HAP-1 (cell line): ENCODE data around the gene PRDX2.
"Not testable (repeated sequence)": the region's sequence is repeated elsewhere in the genome, so short reads cannot be mapped to it uniquely, and the experiment has no call there.

ENCODE experiments used
- DNase-seq, 2 experiments: peaks; one replicate each; pipeline ENCODE4 v3.0.0-alpha.2; 2016 to 2020; ENCODE audit warnings: low spot score in 2 of 2
- H3K27me3 ChIP-seq: fragments of 250-450 bp; sonication (Bioruptor Pico); 2 replicates; pipeline ENCODE4 v1.5.1; 2020; ENCODE audit warnings: low read depth, mild to moderate bottlenecking, moderate library complexity
- H3K36me3 ChIP-seq: fragments of 250-450 bp; sonication (Bioruptor Pico); replicated peaks from 2 replicates; pipeline ENCODE4 v1.5.1; 2020; ENCODE audit warnings: mild to moderate bottlenecking
- H3K4me1 ChIP-seq: fragments of 250-450 bp; sonication (Bioruptor Pico); 2 replicates; pipeline ENCODE4 v1.5.1; 2020; ENCODE audit warnings: mild to moderate bottlenecking
- H3K4me3 ChIP-seq: fragments of 250-450 bp; sonication (Bioruptor Pico); 2 replicates; pipeline ENCODE4 v1.5.1; 2020; ENCODE audit warnings: mild to moderate bottlenecking, moderate library complexity
- H3K9me3 ChIP-seq: fragments of 250-450 bp; sonication (Bioruptor Pico); 2 replicates; pipeline ENCODE4 v1.5.1; 2020; ENCODE audit warnings: mild to moderate bottlenecking, moderate library complexity
- in situ Hi-C: fragments of 300-500 bp; cut with MboI; formaldehyde crosslinking; loops from 3 replicates; pipeline ENCODE4 v1.14.3; 2020; ENCODE audit warnings: low sequenced_read_pairs, inconsistent platforms, mixed read lengths

The PRDX2 gene

DNA sequence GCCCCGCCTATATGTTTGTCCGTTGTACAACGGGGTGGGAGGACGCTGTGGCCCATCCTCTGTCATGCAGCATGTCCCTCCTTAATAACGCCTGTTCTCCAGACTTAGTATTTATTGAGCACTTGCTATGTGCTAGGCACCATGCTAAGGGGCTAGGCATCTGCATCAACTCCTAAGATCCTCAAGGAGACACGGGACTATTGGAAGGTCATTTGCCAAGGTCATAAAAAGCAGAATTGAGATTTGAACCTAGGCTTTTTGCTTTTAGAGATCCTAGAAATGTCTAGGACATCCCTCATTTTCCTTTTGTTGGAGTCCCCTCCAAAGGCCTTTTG lies 34.9 kb upstream of the PRDX2 start:
- Histone ChIP-seq H3K36me3 (0 out of 2 replicates have a peak, but pooled peaks cover 10% of the 10 kb centered on the region), H3K4me3 (no peak overlapping the region; the same call in 1 of the 2 replicates), H3K27me3 (no peaks in the 10 kb centered on the region; the same call in 1 of the 2 replicates), H3K9me3 (no peaks in the 10 kb centered on the region), H3K4me1 (peaks cover 22% of the 10 kb centered on the region)
- no peak for DNase-seq
- in situ Hi-C loops: no loop called here

DNA sequence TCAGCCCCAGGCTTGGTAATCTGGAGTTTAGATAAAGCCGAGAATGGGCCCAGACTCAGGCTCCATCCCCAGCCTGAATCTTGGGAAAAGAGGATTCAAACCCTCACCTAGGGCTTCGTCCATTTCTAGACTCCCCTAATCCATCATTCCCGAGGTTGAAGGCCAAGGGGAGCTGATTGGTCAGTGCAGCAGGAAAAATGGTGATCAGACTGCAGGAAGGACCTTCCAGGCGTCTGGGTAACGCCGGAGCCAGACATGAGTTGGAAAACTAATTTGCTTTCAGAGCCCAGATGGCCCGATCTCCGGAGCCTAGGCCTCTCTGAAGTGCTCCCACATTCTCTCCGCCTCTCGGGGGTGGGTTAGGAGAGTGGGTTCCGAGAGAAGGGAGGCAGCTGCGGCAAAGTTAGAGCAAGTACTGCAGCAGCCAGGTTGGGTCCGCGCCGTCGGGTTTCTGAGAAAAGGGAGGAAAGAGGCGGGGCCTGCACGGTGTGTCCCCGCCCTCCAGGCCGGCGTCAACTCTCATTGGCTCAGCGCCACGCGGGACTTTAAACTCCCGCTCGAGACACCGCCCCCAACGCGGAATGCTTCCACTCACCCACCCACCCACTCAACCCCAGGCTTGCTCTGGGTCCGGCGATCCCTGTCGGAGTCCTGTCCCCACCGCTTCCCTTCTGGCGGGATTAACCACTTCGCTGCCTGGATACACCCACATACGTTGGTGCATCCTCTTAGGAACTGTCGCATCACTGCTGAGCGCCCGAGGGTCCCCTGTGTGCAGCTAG lies 33.6 kb upstream of the PRDX2 start:
- DNase-seq: peak in 1 of 2 experiments; percentile 73
- in situ Hi-C loops: no loop called here
- Histone ChIP-seq H3K27me3 (no peaks in the 10 kb centered on the region; the same call in none of the 2 replicates), H3K9me3 (no peaks in the 10 kb centered on the region), H3K4me1 (peaks cover 19% of the 10 kb centered on the region), H3K36me3 (0 out of 2 replicates have a peak, but pooled peaks cover 7% of the 10 kb centered on the region), H3K4me3 (peak overlapping the region; percentile 69; the same call in 1 of the 2 replicates)

DNA sequence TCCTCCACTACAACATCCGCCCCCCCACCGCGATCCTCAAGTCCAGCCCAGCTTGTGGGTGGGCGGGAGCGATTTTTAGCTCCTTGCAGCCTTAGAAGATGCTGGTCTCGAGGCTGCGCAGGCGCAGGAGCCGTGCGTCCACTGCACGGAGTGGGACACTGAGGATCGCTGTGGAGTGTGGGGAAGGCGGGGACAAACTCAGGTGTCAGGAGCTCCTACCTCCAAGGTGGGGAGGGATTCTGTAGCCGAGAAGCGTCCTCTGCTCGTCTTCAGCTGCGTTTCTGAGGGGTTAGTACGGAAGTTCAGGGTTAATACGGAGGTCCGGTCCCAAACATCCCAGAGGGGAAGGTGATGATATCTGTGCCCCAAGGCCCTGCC lies 33.0 kb upstream of the PRDX2 start, which contains the start of gene RTBDN:
TSS of gene RTBDN (minus strand) at position 14 of the 378 bp plus-strand sequence. CDS start 4,600 bp downstream, outside the sequence.
- Histone ChIP-seq H3K36me3 (0 out of 2 replicates have a peak, but pooled peaks cover 4% of the 10 kb centered on the region), H3K4me3 (peak within 1 kb of the TSS; percentile 69), H3K27me3 (no peaks in the 10 kb centered on the region; the same call in none of the 2 replicates), H3K4me1 (peaks cover 19% of the 10 kb centered on the region), H3K9me3 (no peaks in the 10 kb centered on the region)
- DNase-seq: peak in 1 of 2 experiments; percentile 43
- in situ Hi-C loops: no loop called here

DNA sequence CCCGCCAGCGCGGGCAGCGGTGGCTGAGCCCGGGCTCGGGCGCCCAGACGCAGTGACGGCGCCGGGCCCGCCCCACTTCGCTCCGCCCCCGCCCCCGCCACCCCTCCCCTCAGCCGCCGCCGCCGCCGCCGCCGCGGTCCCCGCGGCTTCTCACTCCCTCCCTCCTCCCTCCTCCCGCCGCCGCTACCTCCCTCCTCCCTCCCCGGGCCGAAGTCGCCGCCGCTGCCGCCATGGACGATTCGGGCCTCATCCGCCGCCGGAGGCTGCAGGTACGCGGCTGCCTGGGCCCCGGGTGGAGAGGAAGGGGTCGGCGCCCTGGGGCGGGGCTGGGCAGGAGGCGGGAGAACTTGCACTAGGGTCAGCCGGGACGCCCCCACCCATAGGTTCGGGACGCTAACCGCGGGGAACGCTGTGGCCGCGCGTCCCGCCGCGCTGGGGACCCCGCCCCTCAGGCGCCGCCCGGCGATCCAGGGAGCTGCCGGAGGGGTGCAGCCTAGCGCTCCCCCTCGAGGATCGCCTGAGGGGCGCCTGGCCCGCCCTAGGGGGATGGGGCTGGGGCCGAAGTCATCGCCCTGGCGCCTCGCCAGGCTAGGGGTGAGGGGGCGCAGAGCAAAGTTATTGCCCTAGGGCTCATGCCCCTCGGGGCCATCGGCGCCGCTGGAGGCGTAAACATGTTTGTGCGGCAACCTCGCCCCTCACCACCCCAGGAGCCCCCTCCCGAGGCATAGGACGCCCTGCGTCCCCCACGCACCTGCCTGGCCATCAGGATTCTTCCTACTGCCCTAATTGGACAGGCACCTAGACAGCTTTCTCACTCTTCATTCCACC lies 32.4 kb upstream of the PRDX2 start:
- in situ Hi-C loops: no loop called here
- no peaks in the 10 kb centered on the region; the same call in none of the 2 replicates for H3K27me3 ChIP-seq

DNA sequence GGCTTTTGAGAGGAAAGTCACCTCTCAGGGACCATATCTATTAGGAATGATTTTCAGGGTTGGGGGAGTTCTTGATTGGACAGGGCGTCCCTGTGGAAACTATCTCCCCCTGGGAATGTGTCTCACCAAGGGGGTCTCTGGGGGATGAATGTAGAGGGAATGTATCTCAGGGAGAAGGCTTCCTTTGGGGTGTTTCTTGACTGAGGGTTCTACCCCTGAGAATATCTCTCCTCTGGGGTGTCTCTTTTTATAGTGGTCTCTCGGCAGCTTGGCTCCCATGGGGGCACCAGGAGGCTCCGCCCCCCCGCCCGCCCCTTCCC lies 31.8 kb upstream of the PRDX2 start:
- in situ Hi-C loops: no loop called here
- Histone ChIP-seq H3K9me3 (no peaks in the 10 kb centered on the region), H3K36me3 (no peaks in the 10 kb centered on the region), H3K4me1 (peaks cover 20% of the 10 kb centered on the region), H3K4me3 (peak overlapping the region; percentile 15; the same call in 1 of the 2 replicates), H3K27me3 (no peaks in the 10 kb centered on the region; the same call in none of the 2 replicates)
- DNase-seq: no peak

More for the DNA sequence above, 32.4 kb upstream of the PRDX2 start:
- Histone ChIP-seq H3K4me1 (peaks cover 14% of the 10 kb centered on the region), H3K4me3 (peak overlapping the region; percentile 69), H3K36me3 (no peaks in the 10 kb centered on the region), H3K9me3 (no peaks in the 10 kb centered on the region)
- DNase-seq: peak; percentile 48 to 83

DNA sequence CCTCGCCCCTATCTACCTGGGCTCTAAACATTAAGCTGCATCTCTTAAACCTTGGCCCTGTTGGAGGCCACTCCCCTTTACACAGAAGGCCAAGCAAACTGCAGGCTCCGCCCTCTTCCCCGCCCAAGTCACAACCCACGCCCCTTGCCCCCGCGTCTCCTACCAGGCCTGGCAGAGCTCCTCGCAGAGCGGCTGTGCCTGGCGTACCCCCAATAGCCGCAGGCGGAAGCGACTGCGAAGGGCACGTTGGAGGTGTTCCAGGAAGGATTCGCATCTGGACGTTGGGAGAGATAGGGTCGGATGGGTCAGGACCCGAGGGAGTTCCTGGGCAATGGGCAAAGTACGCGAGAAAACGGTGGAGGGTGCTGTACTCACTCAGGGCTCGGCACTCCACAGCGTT lies 26.9 kb upstream of the PRDX2 start:
- H3K4me3 ChIP-seq: peak overlapping the region; percentile 11; the same call in 1 of the 2 replicates
- H3K36me3 ChIP-seq: no peaks in the 10 kb centered on the region
- peak; percentile 65 to 91 for DNase-seq
- no peaks in the 10 kb centered on the region for H3K9me3 ChIP-seq
- in situ Hi-C loops: no loop called here
- H3K4me1 ChIP-seq: peaks cover 17% of the 10 kb centered on the region
- no peaks in the 10 kb centered on the region; the same call in none of the 2 replicates for H3K27me3 ChIP-seq

DNA sequence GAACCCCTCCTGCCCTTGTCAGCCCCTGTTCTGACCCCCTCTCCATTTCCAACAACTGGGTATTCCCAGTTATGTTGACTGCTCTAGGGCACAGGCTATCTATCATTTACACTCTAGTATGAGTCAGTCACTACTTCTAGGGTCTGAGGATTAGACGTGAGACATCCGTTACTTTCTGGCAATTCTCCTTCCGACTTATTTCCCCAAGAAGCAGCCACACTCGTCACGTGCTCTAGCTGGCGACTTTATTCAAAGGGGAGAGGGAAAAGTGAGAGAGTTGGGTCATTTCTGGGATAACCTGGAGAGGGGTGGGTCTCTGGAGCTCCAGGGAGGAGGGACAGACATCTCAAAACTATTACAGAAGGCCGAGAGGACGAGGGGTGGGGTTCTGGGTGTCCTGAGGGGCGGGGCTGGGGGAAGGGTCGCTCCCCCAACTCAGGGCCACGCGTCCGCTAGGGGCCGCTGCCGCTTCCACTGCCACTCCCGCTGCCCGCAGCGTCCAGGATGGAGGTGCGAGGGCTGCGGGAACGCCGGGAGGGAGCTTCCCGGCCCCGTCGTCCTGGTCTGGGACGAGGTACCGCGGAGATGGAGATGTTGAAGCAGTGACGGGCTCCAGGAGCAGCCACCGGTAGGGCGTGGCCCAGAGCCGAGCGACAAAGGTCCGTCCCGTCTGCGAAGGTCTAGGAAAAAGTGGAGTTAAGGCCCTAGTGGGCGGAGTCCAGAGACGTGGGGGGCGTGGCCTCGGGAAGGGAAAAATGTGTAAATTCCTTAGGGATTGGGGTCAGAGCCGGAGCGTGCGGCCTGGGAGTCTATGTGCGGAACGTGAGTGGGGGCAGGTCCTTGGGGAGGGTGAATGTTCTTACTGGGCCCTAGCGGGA lies 23.9 kb upstream of the PRDX2 start:
- H3K36me3 ChIP-seq: no peaks in the 10 kb centered on the region
- DNase-seq: peak; percentile 71 to 92
- H3K4me3 ChIP-seq: peak overlapping the region; percentile 15
- in situ Hi-C loops: no loop called here
- no peaks in the 10 kb centered on the region for H3K9me3 ChIP-seq
- H3K27me3 ChIP-seq: no peaks in the 10 kb centered on the region; the same call in 1 of the 2 replicates
- H3K4me1 ChIP-seq: peaks cover 10% of the 10 kb centered on the region

DNA sequence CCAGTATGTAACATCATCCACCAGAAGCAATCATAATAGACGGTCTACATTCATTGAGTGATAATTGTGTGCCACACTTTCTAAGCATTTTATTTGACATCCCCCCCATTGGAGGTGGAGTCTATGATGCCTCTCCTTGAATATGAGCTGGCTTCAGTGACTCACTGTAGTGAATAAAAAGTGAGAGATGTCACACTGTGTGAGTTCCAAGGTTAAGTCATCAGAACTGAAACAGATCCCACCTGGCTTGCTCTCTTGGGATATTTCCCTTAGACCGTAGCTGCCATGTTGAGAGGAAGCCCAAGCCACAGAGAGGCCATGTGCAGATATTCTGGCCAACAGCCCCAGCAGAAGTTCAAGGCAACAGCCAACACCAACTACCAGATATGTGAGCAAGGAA lies 20.2 kb upstream of the PRDX2 start:
- H3K27me3 ChIP-seq: no peaks in the 10 kb centered on the region
- no peaks in the 10 kb centered on the region for H3K36me3 ChIP-seq
- H3K9me3 ChIP-seq: no peaks in the 10 kb centered on the region
- no peak overlapping the region for H3K4me3 ChIP-seq
- no peak for DNase-seq
- in situ Hi-C loops: no loop called here
- peaks cover 4% of the 10 kb centered on the region; the same call in 1 of the 2 replicates for H3K4me1 ChIP-seq

DNA sequence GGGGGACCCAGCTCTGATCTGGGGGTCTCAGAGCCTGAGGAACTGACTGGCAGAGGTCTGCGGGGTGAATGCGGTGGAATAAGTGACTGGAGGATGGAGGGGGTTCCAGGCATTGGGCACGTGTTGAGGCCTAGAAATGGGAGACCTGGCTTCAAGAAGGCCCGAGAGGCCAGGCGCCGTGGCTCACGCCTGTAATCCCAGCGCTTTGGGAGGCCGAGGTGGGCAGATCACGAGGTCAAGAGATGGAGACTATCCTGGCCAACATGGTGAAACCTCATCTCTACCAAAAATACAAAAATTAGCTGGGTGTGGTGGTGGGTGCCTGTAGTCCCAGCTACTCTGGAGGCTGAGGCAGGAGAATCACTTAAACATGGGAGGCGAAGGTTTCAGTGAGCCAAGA lies 16.2 kb upstream of the PRDX2 start:
- H3K9me3 ChIP-seq, DNase-seq, H3K27me3 ChIP-seq, H3K4me1 ChIP-seq, H3K4me3 ChIP-seq, in situ Hi-C loops: not testable (repeated sequence)
- peaks cover 19% of the 10 kb centered on the region for H3K36me3 ChIP-seq

DNA sequence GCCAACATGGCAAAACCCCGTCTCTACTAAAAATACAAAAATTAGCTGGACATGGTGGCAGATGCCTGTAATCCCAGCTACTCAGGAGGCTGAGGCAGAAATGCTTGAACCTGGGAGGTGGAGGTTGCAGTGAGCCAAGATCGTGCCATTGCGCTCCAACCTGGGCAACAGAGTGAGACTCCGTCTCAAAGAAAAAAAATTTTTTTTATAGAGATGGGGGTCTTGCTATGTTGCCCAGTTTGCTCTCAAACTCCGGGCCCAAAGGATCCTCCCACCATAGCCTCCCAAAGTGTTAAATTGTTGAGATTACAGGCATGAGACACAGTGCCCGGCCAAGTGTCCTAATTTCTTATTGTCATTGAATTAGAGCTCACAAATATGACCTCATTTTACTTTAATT lies 15.6 kb upstream of the PRDX2 start:
- H3K4me3 ChIP-seq, DNase-seq, H3K9me3 ChIP-seq, in situ Hi-C loops, H3K27me3 ChIP-seq, H3K4me1 ChIP-seq: not testable (repeated sequence)
- H3K36me3 ChIP-seq: peaks cover 25% of the 10 kb centered on the region

DNA sequence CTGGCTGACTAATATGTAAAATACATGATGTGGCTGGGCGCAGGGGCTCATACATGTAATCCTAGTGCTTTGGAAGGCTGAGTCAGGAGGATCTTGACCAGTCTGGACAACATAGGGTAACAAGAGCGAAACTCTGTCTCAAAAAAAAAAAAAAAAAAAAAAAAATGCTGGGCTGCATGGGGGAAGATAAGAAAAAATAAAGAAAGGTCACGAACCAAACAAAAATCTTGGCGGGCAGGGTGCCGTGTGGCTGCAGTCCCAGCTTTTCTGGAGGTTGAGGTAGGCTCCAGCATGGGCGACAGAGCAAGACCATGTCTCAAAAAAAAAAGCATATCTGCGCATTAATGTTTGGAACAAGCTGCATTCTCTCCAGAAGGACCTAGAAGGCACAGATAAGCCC lies 13.5 kb upstream of the PRDX2 start:
- in situ Hi-C loops: no loop called here
- H3K4me1 ChIP-seq: no peaks in the 10 kb centered on the region
- no peaks in the 10 kb centered on the region for H3K9me3 ChIP-seq
- H3K4me3 ChIP-seq: no peak overlapping the region
- no peaks in the 10 kb centered on the region for H3K27me3 ChIP-seq
- no peak for DNase-seq
- peaks cover 37% of the 10 kb centered on the region for H3K36me3 ChIP-seq

DNA sequence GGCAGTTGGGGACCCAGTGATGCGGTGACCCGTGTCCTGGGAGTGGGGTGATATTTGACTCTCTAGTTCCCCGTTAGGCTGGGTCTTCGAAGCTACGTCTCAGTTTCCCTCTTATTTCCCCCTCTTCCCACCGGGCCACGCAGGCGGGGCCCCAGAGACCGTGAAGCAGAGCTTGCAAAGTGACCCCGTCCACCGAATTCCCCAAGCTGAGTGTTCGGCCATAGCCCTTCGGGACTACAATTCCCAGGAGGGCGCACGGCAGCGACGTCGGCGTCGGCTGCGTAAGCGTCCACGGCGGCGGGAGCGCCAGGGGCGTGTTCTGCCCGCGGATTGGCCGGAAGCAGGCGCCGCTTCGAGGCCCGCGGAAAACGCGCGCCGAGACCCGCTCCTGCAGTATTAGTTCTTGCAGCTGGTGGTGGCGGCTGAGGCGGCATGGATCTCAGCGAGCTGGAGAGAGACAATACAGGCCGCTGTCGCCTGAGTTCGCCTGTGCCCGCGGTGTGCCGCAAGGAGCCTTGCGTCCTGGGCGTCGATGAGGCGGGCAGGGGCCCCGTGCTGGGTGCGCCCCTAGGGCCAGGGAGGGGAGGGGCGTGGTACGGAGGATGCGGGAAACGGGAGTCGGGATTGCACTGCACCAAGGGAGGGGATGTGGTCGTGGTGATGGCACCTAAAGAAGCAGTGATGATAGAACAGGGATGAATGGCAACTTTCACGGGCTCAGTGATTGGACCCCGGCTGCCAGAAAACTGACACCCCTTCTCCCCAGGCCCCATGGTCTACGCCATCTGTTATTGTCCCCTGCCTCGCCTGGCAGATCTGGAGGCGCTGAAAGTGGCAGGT lies 4.9 kb upstream of the PRDX2 start, which contains the start of gene RNASEH2A:
TSS of gene RNASEH2A (plus strand) at position 343 of the 840 bp plus-strand sequence. CDS start at position 433, 90 bp downstream.
- no peaks in the 10 kb centered on the region for H3K9me3 ChIP-seq
- in situ Hi-C loops: no loop called here
- DNase-seq: peak; percentile 92 to 94
- H3K36me3 ChIP-seq: peaks cover 25% of the 10 kb centered on the region
- no peaks in the 10 kb centered on the region for H3K27me3 ChIP-seq
- peak within 1 kb of the TSS; percentile 59 for H3K4me3 ChIP-seq
- H3K4me1 ChIP-seq: peaks cover 12% of the 10 kb centered on the region
